ENCODE measurements around the gene BTBD9. TPM values are rescaled to one million over a fixed set of nuclear protein-coding genes. Genes with fewer than 3 reads are reported as not detected.

The BTBD9 gene
- polyA plus RNA-seq, 1 donor from 2014 or later, result 15.2 TPM

DNA sequence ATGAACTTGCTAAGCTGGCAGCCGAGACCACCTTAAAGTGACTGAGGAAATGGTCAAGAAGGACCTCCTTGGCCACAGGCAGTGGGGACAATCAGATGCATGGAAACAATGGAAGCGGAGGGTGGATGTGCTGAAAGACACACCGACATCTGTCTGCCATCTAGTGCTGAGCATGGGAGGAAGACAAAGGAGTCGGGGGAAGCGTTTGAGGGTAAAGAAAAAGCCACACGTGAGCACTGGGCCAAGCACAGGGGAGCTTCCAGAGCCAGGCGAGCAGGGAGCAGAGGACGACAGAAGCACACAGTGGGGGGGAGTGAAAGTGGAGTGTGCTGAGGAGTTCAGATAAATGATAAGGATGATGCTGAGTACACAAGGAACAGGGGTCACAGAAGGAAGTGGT, 452.4 kb downstream of the BTBD9 start:
- H3K27ac Mint-ChIP-seq, result no peak overlapping the region
- no peaks in the 10 kb centered on the region for H3K9me3 Mint-ChIP-seq
- H3K4me3 Mint-ChIP-seq, result no peak overlapping the region
- H3K36me3 Mint-ChIP-seq, result peaks cover 10% of the 10 kb centered on the region
- H3K27me3 Mint-ChIP-seq, result no peaks in the 10 kb centered on the region
- H3K4me1 Mint-ChIP-seq, result no peaks in the 10 kb centered on the region

DNA sequence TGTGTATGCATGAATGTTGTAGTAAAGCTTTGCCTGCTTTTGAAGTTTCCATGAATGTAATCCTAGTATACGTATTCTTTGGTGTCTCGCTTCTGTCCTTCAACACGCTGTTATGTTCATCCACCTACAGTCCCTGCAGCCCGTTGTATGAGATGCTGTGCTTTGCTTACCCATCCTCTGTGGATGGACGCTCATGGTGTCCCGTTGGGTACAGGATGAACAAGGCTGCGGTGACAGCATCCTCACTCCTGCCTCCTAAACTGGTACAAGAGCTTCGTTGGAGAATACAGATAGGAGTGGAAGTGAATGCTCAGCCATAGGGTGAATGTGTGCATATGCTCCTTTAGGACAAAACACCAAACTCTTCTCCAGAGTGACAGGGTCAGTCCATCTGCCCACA, 454.0 kb downstream of the BTBD9 start:
- Mint-ChIP-seq H3K36me3 (peaks cover 10% of the 10 kb centered on the region), H3K27ac (no peak overlapping the region), H3K27me3 (no peaks in the 10 kb centered on the region), H3K9me3 (no peaks in the 10 kb centered on the region), H3K4me3 (no peak overlapping the region), H3K4me1 (no peaks in the 10 kb centered on the region)

DNA sequence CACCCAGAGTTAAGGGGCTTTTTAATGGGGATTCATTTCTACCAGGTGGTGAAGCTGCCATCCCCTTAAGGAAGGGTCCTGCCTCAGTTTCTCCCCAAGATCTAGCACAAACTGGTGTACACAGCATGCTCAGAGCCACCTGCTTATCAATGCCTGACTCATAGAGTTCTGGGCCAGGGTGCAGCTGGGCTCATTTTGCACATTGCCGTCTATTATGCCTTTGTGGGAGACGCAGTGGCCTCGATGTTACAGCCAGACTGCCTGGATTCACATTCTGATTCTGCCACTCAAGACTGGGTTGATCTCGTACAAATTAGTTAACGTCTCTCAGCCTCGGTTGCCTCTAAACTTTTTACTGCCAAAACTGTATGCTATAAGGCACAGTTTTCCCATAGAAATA, 454.5 kb downstream of the BTBD9 start:
- H3K4me3 Mint-ChIP-seq, result no peak overlapping the region
- peaks cover 10% of the 10 kb centered on the region for H3K36me3 Mint-ChIP-seq
- H3K27ac Mint-ChIP-seq, result no peak overlapping the region
- no peaks in the 10 kb centered on the region for H3K4me1 Mint-ChIP-seq
- no peaks in the 10 kb centered on the region for H3K9me3 Mint-ChIP-seq
- H3K27me3 Mint-ChIP-seq, result no peaks in the 10 kb centered on the region

DNA sequence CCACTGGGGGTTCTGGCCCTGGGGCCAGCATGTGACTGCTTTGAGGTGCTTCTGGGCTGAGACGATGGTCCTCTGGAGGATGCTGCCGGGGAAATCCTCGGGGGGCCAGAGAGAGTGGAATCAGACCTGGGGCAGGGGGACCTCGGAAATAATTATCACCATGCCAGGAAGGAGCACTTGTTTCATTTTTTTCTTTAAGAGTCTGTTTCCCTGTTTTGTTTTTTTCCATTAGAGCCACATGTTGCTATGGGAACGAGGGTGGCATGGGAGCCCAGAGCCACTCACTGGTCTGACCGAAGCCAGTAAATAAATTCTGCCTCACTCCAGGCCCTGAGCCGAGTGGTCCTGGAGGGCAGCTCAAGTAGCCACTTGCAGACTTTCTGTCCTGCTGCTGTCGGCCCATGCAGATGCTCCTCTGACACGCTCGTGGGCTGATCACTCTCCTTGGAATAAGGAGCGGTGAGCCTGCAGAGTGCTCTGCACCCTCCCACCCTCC, 455.1 kb downstream of the BTBD9 start:
- Mint-ChIP-seq H3K4me3 (no peak overlapping the region), H3K9me3 (no peaks in the 10 kb centered on the region), H3K27ac (peak overlapping the region in 1 of 3 donors; percentile 60), H3K36me3 (peaks cover 10% of the 10 kb centered on the region), H3K4me1 (no peaks in the 10 kb centered on the region), H3K27me3 (no peaks in the 10 kb centered on the region)

DNA sequence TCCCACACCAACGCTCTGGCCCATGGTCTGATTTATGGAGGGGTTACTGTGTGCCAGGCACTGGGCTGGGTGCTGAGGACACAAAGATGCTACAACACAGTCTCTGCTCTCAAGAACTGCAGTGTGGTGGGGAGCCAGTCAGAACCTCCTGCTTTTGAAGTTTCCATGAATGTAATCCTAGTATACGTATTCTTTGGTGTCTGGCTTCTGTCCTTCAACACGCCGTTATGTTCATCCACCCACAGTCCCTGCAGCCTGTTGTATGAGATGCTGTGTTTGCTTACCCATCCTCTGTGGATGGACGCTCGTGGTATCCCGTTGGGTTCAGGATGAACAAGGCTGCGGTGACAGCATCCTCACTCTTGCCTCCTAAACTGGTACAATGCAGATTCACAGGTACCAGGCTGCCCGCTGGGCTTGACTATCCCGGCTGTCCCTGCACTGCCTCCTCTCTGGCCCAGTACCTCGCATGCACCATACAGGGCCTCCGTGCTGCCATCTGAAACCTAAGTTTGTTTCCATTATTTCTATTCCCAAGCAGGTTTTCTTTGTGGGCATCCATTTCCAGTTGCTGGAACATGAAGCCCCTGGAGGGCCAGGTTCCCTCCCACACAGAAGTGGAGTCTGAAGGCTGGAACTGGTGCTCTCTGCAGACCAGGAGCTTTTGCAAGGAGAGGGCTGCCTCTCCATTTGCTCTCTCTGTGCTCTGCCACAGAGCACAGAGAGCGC, 455.7 kb downstream of the BTBD9 start:
- Mint-ChIP-seq H3K4me1 (no peaks in the 10 kb centered on the region), H3K36me3 (peaks cover 10% of the 10 kb centered on the region), H3K27me3 (no peaks in the 10 kb centered on the region), H3K4me3 (no peak overlapping the region), H3K27ac (peak overlapping the region in 2 of 3 donors; percentile 60 to 69), H3K9me3 (no peaks in the 10 kb centered on the region)

DNA sequence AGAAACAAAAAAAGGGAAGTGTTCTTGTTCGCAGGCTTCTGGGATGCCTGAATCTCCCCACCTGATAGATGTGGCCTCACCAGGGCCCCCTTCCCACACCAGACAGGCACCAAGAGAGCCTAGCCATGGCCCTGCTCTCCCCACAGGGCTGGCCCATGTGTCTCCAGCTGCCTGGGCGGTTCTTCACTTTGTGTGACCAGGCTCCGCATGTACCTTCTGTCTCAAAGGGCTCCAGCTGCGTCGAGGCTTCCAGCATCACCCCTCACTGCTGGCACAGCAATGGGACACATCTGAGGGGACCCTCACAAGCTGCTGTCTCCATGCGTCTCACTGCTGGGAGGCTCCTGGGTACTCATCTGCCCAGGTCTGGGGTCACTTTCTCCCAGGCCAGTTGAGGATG, 457.3 kb downstream of the BTBD9 start:
- H3K4me1 Mint-ChIP-seq, result no peaks in the 10 kb centered on the region
- peak overlapping the region in 1 of 3 donors; percentile 89 for H3K27ac Mint-ChIP-seq

DNA sequence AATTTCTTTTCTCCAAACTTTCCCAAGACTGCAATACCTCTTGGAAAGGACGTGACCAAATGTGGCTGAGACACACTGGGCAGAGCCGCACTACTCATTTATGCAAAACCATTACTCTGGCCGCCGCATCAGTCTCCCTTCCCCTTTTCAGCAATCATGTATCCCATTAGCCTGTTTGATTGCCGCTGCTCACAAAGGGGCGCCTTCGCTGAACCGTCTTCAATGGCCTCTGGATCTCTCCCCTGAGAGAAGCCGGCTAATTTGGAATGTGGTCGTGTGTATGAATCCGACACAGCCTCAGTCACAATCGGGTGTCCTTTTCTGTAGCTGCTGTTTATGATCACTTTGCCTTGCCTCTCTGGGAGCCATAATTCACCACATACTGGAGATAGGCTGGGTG, 459.1 kb downstream of the BTBD9 start:
- no peaks in the 10 kb centered on the region for H3K27me3 Mint-ChIP-seq
- H3K4me3 Mint-ChIP-seq, result peak overlapping the region in 1 of 4 donors; percentile 37
- H3K27ac Mint-ChIP-seq, result no peak overlapping the region
- H3K4me1 Mint-ChIP-seq, result no peaks in the 10 kb centered on the region
- peaks cover 8% of the 10 kb centered on the region for H3K36me3 Mint-ChIP-seq
- H3K9me3 Mint-ChIP-seq, result no peaks in the 10 kb centered on the region

More for the DNA sequence above, 457.3 kb downstream of the BTBD9 start:
- Mint-ChIP-seq H3K9me3 (no peaks in the 10 kb centered on the region), H3K27me3 (no peaks in the 10 kb centered on the region), H3K36me3 (peaks cover 10% of the 10 kb centered on the region), H3K4me3 (no peak overlapping the region)

DNA sequence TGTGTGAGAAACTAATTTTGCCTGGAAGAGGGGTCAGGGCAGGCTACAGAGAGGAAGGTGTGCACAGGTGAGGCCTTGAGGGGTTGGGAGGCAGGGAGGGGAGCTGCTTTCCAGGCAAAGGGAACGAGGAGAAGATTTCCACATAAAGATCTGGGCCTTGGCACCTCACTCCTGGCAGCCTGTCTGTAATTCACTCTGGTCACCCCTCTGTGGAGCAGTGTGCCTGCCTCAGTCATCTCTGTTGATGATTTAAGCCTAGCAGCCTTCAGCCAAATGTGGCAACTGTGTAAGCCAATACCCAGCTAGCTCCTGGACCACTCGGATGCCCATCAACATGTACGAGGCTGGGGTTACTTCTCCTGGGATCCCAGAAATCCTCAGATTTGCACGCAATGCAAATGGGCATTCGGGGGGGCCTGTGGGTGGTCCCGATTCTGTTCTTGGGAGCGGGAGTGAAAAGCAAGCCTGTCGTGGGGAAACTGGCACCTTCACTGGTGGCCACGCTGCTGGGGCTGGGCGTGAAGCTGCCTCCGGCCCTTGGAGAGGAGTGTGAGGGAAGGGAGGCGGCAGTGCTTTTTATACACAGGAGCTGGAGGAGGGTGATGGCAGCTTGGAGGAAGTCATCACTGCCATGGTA, 459.8 kb downstream of the BTBD9 start:
- peaks cover 8% of the 10 kb centered on the region for H3K36me3 Mint-ChIP-seq
- no peaks in the 10 kb centered on the region for H3K27me3 Mint-ChIP-seq
- H3K4me1 Mint-ChIP-seq, result no peaks in the 10 kb centered on the region
- no peaks in the 10 kb centered on the region for H3K9me3 Mint-ChIP-seq
- H3K4me3 Mint-ChIP-seq, result no peak overlapping the region
- peak overlapping the region in 1 of 3 donors; percentile 16 for H3K27ac Mint-ChIP-seq

DNA sequence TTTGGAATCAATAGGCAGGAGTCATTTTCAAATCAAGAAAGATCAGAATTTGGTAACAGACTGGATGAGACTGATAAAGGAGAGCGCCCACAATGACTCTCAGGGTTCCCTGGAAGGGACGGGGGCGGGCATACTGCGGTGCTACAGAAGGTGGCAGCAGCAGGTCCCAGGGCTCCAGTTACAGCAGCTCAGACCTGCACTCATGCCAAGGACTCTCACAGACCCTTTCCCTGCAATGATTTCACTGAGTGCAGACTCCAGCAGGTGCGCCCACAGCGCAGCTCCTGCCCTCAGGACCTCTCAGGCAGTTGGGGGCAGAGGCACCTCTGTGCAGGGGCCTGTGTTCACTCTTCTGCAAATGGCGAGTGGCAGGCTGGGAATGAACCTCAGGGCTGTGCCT, 460.4 kb downstream of the BTBD9 start:
- H3K27me3 Mint-ChIP-seq, result no peaks in the 10 kb centered on the region
- H3K27ac Mint-ChIP-seq, result no peak overlapping the region
- H3K9me3 Mint-ChIP-seq, result no peaks in the 10 kb centered on the region
- no peak overlapping the region for H3K4me3 Mint-ChIP-seq
- H3K4me1 Mint-ChIP-seq, result no peaks in the 10 kb centered on the region
- peaks cover 8% of the 10 kb centered on the region for H3K36me3 Mint-ChIP-seq

DNA sequence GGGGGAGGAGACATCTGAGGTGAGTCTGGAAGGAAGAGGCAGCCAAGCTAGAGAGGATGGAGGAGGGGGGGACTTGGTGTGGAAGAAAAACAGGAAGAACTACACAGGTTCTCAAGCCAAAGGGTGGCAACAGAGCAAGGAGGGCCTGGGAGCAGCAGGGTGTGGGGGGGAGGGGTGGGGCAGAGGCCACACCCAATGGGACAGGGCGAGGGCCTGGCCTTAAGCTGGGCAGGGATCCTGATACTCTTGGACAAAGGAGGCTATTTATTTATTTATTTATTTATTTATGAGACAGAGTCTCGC, 461.2 kb downstream of the BTBD9 start:
- H3K27me3 Mint-ChIP-seq, result no peaks in the 10 kb centered on the region
- no peaks in the 10 kb centered on the region for H3K9me3 Mint-ChIP-seq
- no peak overlapping the region for H3K27ac Mint-ChIP-seq
- no peak overlapping the region for H3K4me3 Mint-ChIP-seq
- no peaks in the 10 kb centered on the region for H3K4me1 Mint-ChIP-seq
- H3K36me3 Mint-ChIP-seq, result peaks cover 8% of the 10 kb centered on the region

DNA sequence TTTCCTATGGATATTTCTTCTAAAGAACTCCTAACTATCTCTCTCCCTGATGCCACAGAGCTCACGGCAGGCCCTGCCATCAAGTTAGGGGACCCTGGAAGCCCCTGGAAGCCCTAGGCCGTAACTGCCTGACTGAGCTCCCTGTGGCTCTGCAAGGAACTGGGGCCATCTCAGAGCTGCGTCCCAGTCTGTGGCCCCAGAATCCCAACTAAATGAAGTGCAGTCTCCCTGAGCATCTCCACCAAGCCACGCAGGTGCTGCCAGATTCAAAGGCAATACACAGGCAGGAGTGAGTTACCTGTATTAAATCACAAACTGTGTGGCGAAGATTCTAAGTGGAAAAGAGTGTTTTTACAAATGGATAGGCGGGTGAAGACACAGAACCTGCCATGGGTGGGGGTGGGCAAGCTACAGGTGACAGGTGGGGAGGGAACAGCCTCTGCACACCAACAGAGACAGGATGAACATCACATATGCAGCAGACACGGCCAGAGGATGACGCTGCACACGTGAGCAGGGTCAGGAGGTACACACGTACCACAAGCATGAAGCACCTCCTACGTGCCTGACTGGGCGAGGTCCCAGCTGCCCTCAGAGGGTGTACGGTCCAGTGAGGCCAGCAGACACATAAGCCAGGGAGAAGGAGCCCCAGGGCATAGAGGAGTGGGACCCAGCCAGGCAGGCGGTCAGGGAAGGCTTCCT, 461.7 kb downstream of the BTBD9 start:
- no peaks in the 10 kb centered on the region for H3K9me3 Mint-ChIP-seq
- peak overlapping the region in 2 of 3 donors; percentile 83 to 85 for H3K27ac Mint-ChIP-seq
- no peaks in the 10 kb centered on the region for H3K27me3 Mint-ChIP-seq
- no peaks in the 10 kb centered on the region for H3K4me1 Mint-ChIP-seq
- peaks cover 6% of the 10 kb centered on the region for H3K36me3 Mint-ChIP-seq
- H3K4me3 Mint-ChIP-seq, result no peak overlapping the region

DNA sequence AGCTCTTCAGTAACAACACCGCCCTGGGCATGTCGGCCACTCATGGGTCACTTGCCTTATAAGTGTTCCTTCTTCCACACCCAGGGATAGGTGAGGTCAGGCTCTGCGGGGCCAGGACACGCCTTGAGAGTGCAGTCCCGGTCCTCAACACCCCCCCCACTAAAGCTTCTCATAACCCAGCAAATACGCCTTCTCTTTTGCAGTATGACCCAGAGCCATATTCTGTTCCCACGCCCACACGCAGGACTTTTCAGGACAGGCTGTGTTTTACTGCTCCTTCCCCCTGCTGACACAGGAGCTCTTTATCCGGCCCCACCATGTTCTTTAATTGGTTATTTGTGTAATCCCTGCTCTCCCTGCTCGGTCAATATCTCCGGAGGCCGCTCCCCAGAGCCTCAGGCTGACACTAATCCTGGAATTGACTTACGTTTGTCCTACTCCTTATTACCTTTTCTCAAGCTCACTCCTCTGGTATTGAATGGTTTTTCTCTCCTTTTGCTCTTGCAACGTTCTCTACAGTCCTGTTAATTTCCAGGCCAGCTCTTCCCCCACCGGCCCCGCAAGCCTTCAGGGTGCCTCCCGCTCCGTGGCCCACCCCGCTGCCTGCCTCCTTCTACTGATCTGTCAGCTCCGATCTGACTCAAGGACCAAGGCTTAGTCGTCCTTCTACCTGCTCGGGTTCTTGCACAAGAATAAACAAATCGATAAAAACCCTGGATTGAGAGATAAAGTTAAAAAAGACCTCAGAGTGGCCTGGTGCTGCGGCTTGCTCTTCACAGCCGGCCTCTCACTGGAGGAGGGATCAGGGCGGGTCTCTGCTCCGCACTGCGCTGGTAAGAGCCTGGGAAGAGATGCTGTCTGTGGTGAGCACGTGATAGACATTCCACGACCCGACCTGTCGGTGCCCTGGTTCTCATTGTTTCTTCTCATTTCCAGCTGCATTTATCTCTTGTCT, 462.7 kb downstream of the BTBD9 start:
- H3K27ac Mint-ChIP-seq, result peak overlapping the region in 1 of 3 donors; percentile 85
- H3K27me3 Mint-ChIP-seq, result no peaks in the 10 kb centered on the region
- peak overlapping the region in 1 of 4 donors; percentile 19 for H3K4me3 Mint-ChIP-seq
- peaks cover 6% of the 10 kb centered on the region for H3K36me3 Mint-ChIP-seq
- no peaks in the 10 kb centered on the region for H3K4me1 Mint-ChIP-seq
- no peaks in the 10 kb centered on the region for H3K9me3 Mint-ChIP-seq

DNA sequence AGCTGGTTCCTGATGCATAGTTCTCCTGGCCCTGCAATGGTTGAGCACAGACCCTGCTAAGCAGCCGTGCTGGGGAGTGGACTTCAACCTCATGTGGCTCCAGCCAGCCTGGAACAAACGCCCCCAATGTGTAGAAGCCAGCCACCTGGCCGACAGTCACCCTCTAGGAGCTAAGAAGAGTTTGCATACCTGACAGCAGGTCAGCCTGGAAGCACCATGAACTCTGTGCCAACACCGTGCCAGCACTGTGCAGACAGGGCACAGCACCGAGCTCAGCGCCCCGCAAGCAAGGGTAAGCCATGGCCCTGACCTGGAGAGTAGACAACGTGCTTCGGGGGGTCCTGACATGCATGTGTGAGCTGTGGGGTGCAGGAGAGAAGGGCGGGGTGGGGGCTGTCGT, 463.9 kb downstream of the BTBD9 start:
- H3K9me3 Mint-ChIP-seq, result no peaks in the 10 kb centered on the region
- H3K4me3 Mint-ChIP-seq, result no peak overlapping the region
- no peaks in the 10 kb centered on the region for H3K4me1 Mint-ChIP-seq
- H3K27me3 Mint-ChIP-seq, result no peaks in the 10 kb centered on the region
- no peak overlapping the region for H3K27ac Mint-ChIP-seq
- peaks cover 6% of the 10 kb centered on the region for H3K36me3 Mint-ChIP-seq

DNA sequence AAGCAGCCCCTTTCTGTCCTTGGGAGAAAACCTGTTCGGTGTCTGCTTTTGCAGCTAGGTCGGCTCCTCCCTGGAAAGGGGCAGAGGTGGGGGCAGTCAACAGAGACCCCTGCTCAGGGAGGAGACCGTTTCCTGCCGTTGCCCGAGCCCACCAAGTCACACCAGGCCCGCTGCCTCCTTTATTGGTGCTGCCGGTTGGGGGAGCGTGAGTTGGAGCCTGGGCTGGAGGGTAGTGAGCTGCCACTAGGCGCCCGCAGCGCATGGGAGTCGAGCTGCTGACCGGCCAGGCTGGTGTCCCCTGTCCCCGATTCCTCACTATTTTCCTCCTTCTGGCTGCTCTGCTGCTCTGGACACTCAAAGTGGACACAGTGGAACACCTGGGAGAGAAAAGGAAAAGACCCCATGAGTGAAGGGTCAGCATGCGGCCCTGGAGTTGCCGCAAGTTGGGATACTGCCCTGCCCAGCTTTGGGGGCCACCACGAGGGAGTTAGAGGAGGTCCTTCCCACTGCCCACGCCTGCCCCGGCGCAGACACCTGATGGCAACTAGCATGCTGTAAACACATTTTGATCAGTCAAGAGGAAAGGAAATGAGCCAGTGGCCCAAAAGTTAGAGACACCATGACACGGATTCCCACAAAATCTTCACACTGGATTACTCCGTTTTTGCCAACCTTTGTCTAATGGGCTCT, 464.8 kb downstream of the BTBD9 start:
- no peak overlapping the region for H3K27ac Mint-ChIP-seq
- no peak overlapping the region for H3K4me3 Mint-ChIP-seq
- H3K9me3 Mint-ChIP-seq, result no peaks in the 10 kb centered on the region

More for the DNA sequence above, 464.8 kb downstream of the BTBD9 start:
- peaks cover 8% of the 10 kb centered on the region for H3K36me3 Mint-ChIP-seq
- no peaks in the 10 kb centered on the region for H3K27me3 Mint-ChIP-seq
- H3K4me1 Mint-ChIP-seq, result no peaks in the 10 kb centered on the region

Data from IgD-negative memory B cell (primary cell).